Measurements from ENCODE around the gene FAM168A. TPM values are rescaled to one million over a fixed set of nuclear protein-coding genes. Genes with fewer than 3 reads are reported as not detected.

FAM168A gene
- total and polyA plus RNA-seq, 2 of the 8 experiments (the other 6 are each of a cell fraction or from before 2014, with no cell fraction given): 17.1 to 21.6 TPM

DNA sequence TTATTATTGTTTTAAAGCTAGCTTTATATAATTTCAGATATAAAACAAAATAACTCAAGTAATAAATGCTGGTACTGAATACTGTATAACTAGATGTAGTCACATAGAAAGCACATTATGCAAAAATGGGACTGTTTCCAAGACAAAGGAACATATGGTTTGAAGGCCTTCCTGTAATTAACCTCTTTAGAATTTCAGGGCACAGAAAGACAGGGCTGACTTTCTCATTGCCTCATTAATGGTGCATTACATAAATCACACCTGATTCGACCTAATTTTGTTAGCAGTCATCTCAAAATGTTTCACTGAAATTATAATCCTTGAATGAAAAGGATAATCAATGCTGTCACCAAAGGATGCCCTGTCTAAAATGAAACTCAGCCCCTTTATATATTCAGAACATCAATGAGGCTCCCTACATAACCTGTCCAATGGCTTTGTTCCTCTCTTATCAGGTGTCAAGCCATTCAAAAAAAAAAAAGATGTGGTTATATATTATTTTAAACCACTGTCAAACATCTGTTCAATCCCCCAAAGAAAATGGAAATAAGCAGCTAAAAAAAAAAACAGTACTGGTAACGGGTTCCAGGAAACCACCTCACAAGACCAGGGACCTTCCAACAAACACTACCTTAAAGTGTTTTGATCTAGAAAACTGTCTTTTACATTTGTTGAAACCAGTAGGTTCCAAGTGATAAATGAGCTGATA, 77.4 kb downstream of the FAM168A start (continued):
- no peak for TF ChIP-seq BACH1 (IDR thresholded peaks at IDR 0.05; ENCODE audit: low read length)
- TF ChIP-seq, protein P1, sequence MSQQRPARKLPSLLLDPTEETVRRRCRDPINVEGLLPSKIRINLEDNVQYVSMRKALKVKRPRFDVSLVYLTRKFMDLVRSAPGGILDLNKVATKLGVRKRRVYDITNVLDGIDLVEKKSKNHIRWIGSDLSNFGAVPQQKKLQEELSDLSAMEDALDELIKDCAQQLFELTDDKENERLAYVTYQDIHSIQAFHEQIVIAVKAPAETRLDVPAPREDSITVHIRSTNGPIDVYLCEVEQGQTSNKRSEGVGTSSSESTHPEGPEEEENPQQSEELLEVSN (IDR thresholded peaks at IDR 0.05): no peak
- no peak for TF ChIP-seq HDAC2 (IDR thresholded peaks at IDR 0.05; ENCODE audit: borderline replicate concordance in 1 of 2, low read depth in 2 of 2, low read length in 2 of 2)

All from H1 (cell line).